ENCODE measurements around the gene CEP68.
"Not testable (repeated sequence)": the region's sequence is repeated elsewhere in the genome, so short reads cannot be mapped to it uniquely, and the experiment has no call there.

The CEP68 gene

GRCh38 chr2:65093211-65093610, 37.0 kb downstream of the CEP68 start:
- DNase-seq: no peak

GRCh38 chr2:65096948-65097347, 40.7 kb downstream of the CEP68 start:
- no peak for DNase-seq

GRCh38 chr2:65097844-65098243, 41.6 kb downstream of the CEP68 start:
- no peak for DNase-seq

- DNase-seq: no peak
Measured at GRCh38 chr2:65098741-65099140, 42.5 kb downstream of the CEP68 start.

GRCh38 chr2:65101071-65101470, 44.9 kb downstream of the CEP68 start:
- DNase-seq: no peak

- no peak for DNase-seq
Measured at GRCh38 chr2:65103013-65103715, 46.9 kb downstream of the CEP68 start.

- no peak for DNase-seq
Measured at GRCh38 chr2:65107530-65107929, 51.3 kb downstream of the CEP68 start.

GRCh38 chr2:65108780-65109179, 52.6 kb downstream of the CEP68 start:
- no peak for DNase-seq

- DNase-seq: no peak
Measured at GRCh38 chr2:65112633-65113032, 56.4 kb downstream of the CEP68 start.

GRCh38 chr2:65113229-65113628, 57.0 kb downstream of the CEP68 start:
- DNase-seq: no peak

- DNase-seq: no peak
Measured at GRCh38 chr2:65113816-65114215, 57.6 kb downstream of the CEP68 start.

- DNase-seq: no peak
Measured at GRCh38 chr2:65114921-65115320, 58.7 kb downstream of the CEP68 start.

- no peak for DNase-seq
Measured at GRCh38 chr2:65116645-65117044, 60.4 kb downstream of the CEP68 start.

- DNase-seq: no peak
Measured at GRCh38 chr2:65120990-65121693, 64.9 kb downstream of the CEP68 start.

GRCh38 chr2:65122313-65122712, 66.1 kb downstream of the CEP68 start:
- DNase-seq: no peak

GRCh38 chr2:65125457-65125856, 69.2 kb downstream of the CEP68 start:
- not testable (repeated sequence) for DNase-seq

- no peak for DNase-seq
Measured at GRCh38 chr2:65128297-65129190, 72.3 kb downstream of the CEP68 start.

- peak; percentile 15 for DNase-seq
Measured at GRCh38 chr2:65129286-65129825, 73.1 kb downstream of the CEP68 start.

GRCh38 chr2:65129826-65130663, 73.8 kb downstream of the CEP68 start, which contains the start of gene RAB1A:
RAB1A (minus strand) TSS chr2:65130106; CDS start chr2:65129915, 191 bp downstream.
- DNase-seq: peak; percentile 99

GRCh38 chr2:65130664-65131175, 74.5 kb downstream of the CEP68 start:
- DNase-seq: no peak

GRCh38 chr2:65132930-65133329, 76.7 kb downstream of the CEP68 start:
- DNase-seq: not testable (repeated sequence)

GRCh38 chr2:65133626-65134025, 77.4 kb downstream of the CEP68 start:
- no peak for DNase-seq

Measured in activated CD4-positive, alpha-beta T cell treated with anti-CD3 and anti-CD28 coated beads, Interleukin-2, amount 50 U/mL, for 16 hours (primary cell).